ENCODE data around the gene HYCC1.
"Not testable (repeated sequence)": the region's sequence is repeated elsewhere in the genome, so short reads cannot be mapped to it uniquely, and the experiment has no call there.

HYCC1 gene

DNA sequence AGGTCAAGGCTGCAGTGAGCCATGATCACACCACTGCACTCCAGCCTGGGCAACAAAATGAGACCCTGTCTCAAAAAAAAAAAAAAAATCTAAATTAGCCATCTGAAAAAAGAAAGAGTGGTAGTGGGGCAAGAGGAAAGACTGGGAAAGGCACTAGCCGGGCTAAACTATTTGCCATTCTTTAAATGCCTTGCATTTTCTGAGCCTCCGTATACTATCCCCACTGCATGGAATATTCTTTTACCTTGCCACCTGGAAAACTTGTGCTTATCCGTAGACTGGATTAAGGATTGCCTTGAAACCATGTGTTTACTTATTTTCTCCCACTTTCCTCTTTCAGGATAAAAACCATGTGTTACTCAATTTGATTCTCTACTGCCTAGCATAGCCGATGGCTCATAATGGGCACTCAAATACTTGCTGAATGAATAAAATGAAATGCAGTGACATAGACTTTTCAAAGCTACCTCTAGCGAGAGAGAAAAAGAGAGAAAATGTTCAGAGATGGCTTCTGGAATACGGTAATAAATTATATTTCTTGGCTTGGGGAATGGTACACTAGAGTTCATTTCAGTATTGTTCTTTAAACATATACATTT is 30.6 kb downstream of the HYCC1 start:
- no peak for DNase-seq

DNA sequence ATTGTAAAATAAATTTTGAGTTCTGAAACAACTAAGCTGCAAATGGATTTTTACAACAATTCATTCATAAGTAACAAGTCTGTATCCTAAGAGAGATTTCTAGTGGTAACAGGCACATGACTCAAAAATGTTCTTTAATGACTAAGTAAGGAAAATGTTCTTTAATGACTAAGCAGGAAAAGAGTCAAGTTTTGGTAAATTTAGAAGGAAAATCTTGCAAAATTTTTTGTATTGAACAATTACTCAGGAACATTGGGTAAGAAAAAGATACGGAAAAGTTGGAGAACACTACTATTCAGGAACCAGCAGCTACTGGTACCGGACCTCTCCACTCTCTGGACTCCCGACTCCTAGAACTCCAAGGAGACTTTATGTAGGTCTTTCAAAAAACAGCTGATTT is 33.5 kb downstream of the HYCC1 start:
- DNase-seq: no peak

DNA sequence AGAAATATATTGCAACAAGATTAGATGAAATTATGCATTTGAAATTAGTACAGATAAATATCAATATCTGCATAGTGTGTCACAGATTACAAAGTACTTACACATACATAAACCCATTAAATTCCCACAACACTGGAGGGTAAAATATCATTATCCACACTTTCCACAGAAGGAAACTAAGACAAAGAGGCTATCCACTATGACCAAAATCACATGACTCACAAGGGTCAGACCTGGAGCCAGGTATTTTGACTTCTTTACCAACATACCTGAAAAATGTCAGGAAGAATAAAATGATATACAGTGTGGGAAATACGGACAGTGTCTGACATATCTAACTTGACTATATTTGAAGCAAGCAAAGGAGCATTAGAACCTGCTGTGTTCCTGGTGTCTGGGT is 34.1 kb downstream of the HYCC1 start:
- no peak for DNase-seq

DNA sequence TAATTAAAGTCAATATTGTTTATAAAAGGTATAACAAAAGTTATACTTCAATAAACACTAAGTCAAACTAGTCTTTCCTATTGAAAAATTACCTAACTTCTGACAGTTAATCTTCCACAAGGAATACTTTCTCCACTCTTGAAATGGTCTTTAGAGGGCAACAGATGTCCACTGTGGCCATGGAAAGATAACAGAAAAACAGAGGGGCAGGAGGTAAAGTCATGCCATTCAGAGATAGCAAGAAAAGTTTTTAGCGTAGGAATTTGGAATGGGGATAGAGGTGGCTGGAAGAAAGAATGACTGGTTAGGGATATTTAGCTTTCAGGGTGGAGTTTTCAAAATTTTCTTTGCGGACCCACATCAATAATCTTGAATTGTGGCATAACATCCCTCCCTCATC is 34.7 kb downstream of the HYCC1 start:
- DNase-seq: no peak

DNA sequence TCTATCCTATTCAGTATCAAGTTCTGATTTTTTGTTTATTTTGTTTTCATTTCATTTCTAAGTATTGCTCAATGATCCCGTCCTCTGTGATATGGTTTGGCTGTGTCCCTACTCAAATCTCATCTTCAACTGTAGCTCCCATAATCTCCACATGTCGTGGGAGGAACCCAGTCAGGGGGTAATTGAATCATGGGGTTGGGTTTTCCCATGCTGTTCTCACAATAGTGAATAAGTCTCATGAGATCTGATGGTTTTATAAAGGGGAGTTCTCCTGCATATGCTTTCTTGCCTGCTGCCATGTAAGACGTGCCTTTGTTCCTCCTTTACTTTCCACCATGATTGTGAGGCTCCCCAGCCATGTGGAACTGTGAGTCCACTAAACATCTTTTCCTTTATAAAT is 39.3 kb downstream of the HYCC1 start:
- not testable (repeated sequence) for DNase-seq

DNA sequence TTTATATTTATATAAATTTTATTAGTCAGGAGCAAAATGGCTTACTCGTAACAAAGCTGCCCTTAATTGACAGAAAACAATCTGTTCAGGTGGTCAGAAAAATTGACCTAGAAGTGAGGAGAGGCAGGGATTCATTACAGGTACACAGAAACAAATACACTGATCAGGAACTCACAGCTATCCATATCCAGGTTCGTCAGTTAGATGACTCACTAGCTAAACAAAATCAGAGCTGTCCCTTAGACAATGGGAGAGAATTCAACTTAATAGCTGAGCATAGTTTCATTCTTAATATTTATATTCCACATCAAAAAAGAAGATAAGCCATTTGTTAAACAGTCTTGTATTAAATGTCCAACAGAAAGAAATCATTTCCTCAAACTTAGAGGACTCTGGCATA is 41.7 kb downstream of the HYCC1 start:
- DNase-seq: no peak

DNA sequence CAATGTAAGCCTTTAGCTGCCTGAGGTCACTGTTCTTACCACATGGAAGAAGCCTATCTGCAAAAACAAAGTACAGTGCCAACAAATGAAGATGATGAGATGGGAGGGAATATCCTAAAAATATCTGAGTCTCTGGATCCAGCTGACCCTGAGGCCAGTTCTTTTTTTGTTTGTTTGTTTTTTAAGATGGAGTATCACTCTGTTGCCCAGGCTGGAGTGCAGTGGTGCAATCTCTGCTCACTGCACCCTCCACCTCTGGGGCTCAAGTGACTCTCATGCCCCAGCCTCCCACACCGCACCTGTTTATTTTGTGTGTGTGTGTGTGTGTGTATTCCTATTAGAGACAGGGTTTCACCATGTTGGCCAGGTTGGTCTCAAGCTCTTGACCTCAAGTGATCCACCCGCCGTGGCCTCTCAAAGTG is 44.9 kb downstream of the HYCC1 start:
- no peak for DNase-seq

Data from CD4-positive, alpha-beta T cell treated with Interleukin-17A for 1 hour (primary cell).